Left kidney (tissue), 2 donors: ENCODE measurements around the gene TENM4. TPM values are rescaled to one million over a fixed set of nuclear protein-coding genes. Genes with fewer than 3 reads are reported as not detected.
"Not testable (repeated sequence)": the region's sequence is repeated elsewhere in the genome, so short reads cannot be mapped to it uniquely, and the experiment has no call there.

Experiments used
- DNase-seq: peaks from one replicate; pipeline ENCODE4 v3.0.0-alpha.2; 2013
- polyA plus RNA-seq: library from polyadenylated mRNA; unstranded; fragments of 120-200 nt; gene quantifications from one replicate; pipeline ENCODE4 v1.2.1, GENCODE V29; 2013; ENCODE audit not compliant: insufficient read length

The TENM4 gene
- polyA plus RNA-seq, 1 donor, result 24.5 TPM

GRCh38 chr11:79208126-79208525 is 232.7 kb downstream of the TENM4 start:
- no peak for DNase-seq

DNA sequence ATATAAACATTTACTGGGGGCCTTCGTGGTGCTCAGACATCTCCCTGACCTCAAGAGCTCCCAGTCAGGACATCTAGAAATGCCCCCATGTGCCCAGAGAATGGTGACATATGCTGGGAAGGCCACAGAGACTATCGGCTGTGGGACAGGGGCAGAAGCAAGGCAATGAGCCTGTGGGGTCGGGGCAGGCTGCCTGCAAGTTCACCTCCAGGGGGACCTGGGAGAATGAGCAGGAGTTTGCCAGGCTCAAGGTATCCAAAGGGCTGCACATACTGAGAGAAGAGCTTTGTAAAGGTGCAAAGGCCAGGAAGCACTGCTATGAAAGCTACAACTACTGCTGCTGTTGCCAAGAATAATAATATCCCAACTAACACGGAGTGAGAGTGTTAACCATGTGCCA is 233.9 kb downstream of the TENM4 start:
- DNase-seq, result no peak

- DNase-seq, result no peak
These were observed 235.0 kb downstream of the TENM4 start for GRCh38 chr11:79205786-79206185.

DNA sequence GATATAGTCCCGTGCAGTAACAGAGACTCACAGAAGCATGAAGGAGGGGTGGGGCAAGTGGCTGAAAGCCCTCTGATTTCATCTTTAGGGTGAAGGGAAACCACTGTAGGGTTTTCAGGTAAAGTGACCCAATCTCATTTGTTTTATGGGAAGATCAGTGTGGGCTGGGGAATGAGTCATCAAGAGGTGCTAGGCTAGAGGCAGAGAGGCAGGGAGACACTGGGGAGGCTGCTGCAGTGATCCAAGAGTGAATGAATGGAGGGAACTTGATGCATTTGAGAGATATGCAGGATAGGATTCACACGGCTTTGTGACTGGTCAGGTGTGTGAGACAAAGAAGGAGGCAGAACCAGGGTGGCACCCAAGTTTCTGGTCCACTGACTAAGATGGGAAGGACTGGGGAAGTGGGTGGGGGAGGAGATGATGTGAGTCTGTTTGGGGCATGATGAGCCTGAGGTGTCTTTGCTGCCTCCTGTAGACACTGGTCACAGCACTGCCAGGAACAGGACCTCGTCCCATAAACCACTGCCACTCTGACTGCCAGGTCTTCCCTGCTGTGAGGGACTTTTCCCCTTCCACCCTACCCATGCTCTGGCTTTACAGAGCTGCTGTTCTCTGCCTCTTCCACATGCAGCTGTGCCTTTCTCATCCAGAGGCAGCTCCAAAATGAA is 239.0 kb downstream of the TENM4 start:
- no peak for DNase-seq

- no peak for DNase-seq
These were observed 240.3 kb downstream of the TENM4 start for GRCh38 chr11:79200398-79201070.

DNA sequence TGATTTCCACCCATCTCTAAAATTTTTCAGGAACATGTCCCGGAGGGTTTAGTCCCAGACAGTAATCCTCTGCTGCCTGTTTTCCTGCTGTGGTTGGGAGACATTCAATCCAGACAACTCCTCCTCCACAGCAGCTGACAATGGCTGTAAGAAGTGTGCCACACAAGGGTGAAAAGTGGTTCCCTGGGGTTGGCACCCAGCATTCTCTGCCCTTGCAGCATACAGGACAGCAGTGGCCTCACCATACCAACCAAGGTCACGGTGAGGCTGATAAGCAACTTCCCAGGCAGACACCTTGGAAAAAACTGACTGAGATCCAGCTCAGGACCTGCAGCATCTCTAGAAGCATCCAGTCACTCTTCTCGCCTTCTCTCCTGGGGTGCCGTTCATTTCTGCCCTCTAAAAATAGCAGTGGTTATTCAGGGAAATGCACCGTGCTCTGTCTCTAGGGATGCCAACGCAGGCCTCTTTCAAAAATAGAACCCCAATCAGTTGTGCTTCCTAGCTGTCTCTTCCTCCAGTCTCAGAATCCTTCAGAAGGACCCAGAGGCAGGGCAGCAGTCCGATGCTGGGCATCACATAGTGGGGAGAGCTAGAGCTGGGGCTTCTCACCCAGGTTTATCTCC is 241.0 kb downstream of the TENM4 start:
- no peak for DNase-seq

DNA sequence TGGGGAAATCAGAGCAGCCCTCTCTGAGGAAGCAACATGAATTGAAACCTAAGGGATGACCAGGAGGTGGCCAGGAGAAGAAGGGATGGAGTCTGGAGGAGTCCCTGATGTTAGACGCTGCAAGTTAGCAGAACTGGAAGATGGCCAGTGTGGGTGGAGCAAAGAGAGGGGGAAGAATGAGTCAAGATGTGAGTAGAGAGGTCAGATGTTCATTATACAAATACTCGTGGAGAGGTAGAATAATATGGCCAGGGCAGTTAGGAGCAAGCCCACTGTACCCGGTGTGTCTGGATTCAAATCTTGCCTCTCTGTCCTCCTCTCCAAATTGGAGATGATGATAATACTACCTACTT is 242.0 kb downstream of the TENM4 start:
- DNase-seq, result no peak

GRCh38 chr11:79198203-79198897 is 242.5 kb downstream of the TENM4 start:
- no peak for DNase-seq

DNA sequence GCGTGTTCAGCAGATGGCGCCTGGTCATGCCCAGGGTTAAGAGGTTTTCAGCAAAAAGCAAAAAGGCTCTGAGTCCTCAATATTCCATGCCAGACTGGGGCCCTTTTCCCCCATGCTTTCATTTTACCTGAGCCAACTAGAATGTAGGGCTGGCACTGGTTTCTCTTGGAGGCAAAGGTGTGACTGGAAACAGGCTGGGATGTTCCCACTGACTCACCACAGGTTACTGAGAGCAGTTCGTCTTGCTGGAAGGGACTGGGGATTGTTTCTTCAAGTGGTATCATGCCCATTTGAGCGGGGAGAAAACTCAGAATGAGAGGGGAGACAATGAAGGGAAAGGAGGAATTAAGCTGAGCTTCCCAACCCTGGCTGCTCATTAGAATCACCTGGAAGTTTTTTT is 243.9 kb downstream of the TENM4 start:
- DNase-seq, result no peak

DNA sequence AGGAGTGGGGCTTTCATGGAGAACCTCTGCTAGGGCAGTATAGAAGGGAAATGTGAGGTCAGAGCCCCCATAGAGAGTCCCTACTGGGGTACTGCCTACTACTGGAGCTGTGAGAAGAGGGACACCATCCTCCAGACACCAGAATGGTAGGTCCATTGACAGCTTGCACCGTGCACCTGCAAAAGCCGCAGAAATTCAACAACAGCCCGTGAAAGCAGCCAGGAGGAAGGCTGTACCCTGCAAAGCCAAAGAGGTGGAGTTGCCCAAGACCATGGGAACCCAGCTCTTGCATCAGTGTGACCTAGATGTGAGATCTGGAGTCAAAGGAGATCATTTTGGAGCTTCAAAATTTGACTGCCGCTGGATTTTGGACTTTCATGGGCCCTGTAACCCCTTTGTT is 245.6 kb downstream of the TENM4 start:
- DNase-seq, result no peak

DNA sequence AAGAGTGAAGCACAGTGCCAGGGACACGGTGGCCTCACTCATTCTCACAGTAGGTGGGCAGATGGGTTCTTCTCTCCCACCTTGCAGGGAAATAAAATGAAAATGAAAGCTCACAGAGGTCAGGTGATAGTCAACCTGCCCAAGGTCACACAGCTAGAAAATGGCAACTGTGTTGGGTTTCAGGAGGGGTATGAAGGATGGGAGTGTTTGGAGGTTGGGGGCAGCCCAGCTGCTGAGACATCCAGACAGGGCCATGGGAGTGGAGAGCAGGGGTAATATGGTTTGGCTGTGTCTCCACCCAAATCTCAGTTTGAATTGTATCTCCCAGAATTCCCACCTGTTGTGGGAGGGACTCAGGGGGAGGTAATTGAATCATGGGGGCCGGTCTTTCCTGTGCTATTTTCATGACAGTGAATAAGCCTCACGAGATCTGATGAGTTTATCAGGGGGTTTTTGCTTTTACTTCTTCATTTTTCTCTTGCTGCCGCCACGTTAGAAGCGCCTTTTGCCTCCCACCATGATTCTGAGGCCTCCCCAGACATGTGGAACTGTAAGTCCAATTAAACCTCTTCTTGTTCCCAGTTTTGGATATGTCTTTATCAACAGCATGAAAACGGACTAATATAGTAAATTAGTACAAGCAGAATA is 247.0 kb downstream of the TENM4 start:
- DNase-seq, result no peak

DNA sequence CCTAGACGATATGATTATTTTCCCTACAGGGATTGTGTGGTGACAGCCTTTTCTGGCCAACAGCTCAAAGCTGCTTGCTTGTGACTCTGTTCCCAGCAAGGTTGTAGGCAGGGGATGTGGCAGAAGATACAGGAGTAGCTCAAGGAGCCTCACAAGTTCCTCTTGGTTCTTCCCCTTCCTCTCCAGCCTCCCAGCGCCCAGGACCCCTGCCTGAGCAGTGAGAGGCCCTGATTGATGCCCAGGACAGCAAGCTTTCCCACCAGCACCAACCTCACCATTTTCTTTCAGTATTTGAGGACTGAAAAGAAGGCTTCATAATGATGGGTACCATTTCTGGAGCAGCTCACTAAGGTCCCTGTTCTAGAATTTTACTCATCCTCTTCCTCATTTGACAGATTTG is 248.0 kb downstream of the TENM4 start:
- DNase-seq, result no peak

GRCh38 chr11:79191716-79192115 is 249.1 kb downstream of the TENM4 start:
- not testable (repeated sequence) for DNase-seq

DNA sequence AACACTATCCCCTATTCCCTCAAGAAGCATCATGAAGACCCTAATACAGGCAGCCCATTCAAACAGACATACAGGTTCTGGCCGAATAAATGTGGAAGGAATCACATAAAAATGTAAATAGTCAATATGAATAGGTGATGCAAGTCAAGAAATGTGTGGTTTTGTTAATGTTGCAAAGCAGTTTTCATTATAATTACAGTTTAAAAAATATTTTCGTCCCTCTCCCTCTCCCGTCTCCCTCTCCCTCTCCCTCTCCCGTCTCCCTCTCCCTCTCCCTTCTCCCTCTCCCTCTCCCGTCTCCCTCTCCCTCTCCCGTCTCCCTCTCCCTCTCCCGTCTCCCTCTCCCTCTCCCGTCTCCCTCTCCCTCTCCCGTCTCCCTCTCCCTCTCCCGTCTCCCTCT is 250.3 kb downstream of the TENM4 start:
- DNase-seq, result not testable (repeated sequence)

- no peak for DNase-seq
These were observed 251.2 kb downstream of the TENM4 start for GRCh38 chr11:79189601-79190000.

GRCh38 chr11:79189055-79189454 is 251.8 kb downstream of the TENM4 start:
- DNase-seq, result no peak

DNA sequence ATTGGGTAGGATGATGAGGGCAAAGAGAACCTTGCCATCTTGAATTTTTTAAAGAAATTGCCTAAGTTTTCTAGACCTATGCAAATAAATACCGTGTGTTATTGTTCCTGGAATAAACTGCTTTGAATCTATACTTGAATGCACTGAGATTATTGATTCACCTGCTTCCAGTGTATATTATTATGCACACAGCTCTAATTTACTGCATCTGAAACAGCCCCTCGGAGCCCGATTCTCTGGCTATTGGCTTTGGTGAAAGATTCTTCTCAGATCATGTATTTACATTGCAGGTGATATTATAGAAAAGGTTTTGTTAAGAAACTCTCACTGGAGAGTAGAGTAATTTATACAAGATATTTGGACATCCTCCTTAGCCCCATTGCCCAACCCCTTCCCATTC is 254.2 kb downstream of the TENM4 start:
- DNase-seq, result no peak

DNA sequence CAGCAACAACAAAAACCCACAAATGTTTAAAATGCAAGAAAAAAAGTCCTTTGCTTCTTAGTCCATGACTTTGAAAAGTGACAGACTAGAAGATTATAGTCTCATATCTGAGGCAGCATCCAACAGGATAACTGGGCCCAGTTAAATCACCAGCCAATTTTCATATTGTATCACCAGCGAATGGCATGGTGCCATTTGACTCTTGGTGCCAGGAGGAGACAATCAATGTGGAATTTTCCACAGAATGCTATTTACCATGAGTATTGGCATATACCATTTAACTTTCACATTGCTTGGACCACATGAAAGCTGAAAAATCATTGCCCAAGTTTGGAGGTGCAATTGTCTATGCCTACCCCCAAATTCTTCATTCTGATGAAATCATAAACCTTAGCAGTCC is 255.5 kb downstream of the TENM4 start:
- no peak for DNase-seq

DNA sequence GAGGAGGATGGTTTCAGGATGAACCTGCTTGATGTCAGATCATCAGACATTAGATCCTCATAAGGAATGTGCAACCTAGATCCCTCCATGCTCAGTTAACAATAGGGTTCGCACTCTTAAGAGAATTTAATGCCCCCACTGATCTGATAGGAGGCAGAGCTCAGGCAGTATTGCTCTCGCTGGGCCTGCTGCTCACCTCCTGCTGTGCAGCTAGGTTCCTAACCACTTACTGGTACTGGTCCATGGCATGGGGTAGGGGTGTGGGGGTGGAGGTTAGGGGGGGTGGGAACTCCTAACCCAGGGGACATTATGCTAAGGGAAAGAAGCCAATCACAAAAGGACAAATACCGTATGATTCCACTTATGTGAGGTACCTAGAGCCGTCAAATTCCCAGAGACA is 256.5 kb downstream of the TENM4 start:
- no peak for DNase-seq

DNA sequence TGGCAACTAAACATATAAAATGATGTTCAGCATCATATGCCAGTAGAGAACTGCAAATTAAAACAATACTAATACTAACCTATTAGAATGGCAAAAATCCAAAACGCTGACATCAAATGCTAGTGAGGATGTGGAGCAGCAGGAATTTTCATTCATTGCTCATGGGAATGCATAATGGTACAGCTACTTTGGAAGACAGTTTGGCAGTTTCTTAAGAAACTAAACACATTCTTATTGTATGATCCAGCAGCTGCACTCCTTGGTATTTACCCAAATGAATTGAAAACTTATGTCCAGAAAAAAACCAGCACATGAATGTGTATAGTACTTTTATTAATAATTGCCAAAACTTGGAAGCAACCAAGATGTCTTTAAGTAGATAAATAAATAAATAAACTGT is 258.0 kb downstream of the TENM4 start:
- DNase-seq, result no peak

DNA sequence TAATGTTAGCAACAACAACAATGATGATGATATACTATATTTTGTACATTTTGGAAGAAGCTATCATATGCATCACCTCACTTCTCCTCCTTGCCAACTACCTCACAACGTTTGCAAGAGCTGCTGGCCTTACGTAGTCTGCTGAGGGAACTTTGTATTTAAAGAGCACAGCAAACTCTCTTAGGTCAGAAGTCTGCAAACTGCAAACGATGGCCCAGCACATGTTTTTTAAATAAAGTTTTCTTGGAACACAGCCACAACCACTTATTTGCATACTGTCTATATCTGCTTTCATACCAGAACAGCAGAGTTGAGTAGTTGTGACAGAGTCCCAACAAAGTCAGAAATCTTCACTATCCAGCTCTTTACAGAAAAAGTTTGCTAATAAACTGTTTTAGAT is 261.7 kb downstream of the TENM4 start:
- DNase-seq, result no peak
